HepG2 (cell line): ENCODE measurements around the gene TBCEL. TPM values are rescaled to one million over a fixed set of nuclear protein-coding genes. Genes with fewer than 3 reads are reported as not detected.

ENCODE experiments used
- ELF1 ChIP-seq: sonication (generic); formaldehyde crosslinking; IDR thresholded peaks from 2 replicates; pipeline ENCODE4 v1.4.0; 2020; ENCODE audit warnings: missing genetic modification reagents
- FOXM1 ChIP-seq: sonication (generic); formaldehyde crosslinking; IDR thresholded peaks from 2 replicates; pipeline ENCODE4 v1.5.0; 2020; ENCODE audit warnings: missing genetic modification reagents
- KDM4B ChIP-seq: sonication (generic); formaldehyde crosslinking; IDR thresholded peaks from 2 replicates; pipeline ENCODE4 v1.4.0; 2020; ENCODE audit warnings: missing genetic modification reagents
- MAFF ChIP-seq: IDR thresholded peaks from 2 replicates; pipeline ENCODE4 v1.6.1; 2011; ENCODE audit warnings: low read depth, low read length, improper control_type of control experiment
- MYNN ChIP-seq: sonication (generic); formaldehyde crosslinking; IDR thresholded peaks from 2 replicates; pipeline ENCODE4 v1.4.0; 2020; ENCODE audit warnings: mild to moderate bottlenecking, low read depth, missing genetic modification reagents
- NFKB2 ChIP-seq: sonication (generic); formaldehyde crosslinking; IDR thresholded peaks from 2 replicates; pipeline ENCODE4 v1.4.0; 2020; ENCODE audit warnings: missing genetic modification reagents, borderline replicate concordance
- PAX8 ChIP-seq: sonication (generic); formaldehyde crosslinking; IDR thresholded peaks from 2 replicates; pipeline ENCODE4 v1.8.0; 2022; ENCODE audit warnings: mild to moderate bottlenecking, missing genetic modification reagents, borderline replicate concordance
- POGZ ChIP-seq: sonication (generic); formaldehyde crosslinking; IDR thresholded peaks from 2 replicates; pipeline ENCODE4 v1.4.0; 2020; ENCODE audit warnings: mild to moderate bottlenecking, missing genetic modification reagents
- RARG ChIP-seq: sonication (generic); formaldehyde crosslinking; IDR thresholded peaks from 2 replicates; pipeline ENCODE4 v1.4.0; 2020; ENCODE audit warnings: low read depth, mild to moderate bottlenecking, missing genetic modification reagents
- STAT5B ChIP-seq: sonication (generic); formaldehyde crosslinking; IDR thresholded peaks from 2 replicates; pipeline ENCODE4 v1.4.0; 2020; ENCODE audit warnings: missing genetic modification reagents
- TFDP2 ChIP-seq: sonication (generic); formaldehyde crosslinking; IDR thresholded peaks from 2 replicates; pipeline ENCODE4 v1.4.0; 2020; ENCODE audit warnings: missing genetic modification reagents
- TIGD3 ChIP-seq: sonication (generic); formaldehyde crosslinking; IDR thresholded peaks from 2 replicates; pipeline ENCODE4 v1.5.1; 2020; ENCODE audit warnings: mild to moderate bottlenecking, missing genetic modification reagents, borderline replicate concordance
- U2AF1 ChIP-seq: fragments of 200-400 bp; formaldehyde crosslinking; optimal IDR thresholded peaks from 2 replicates; pipeline ENCODE3; 2017; ENCODE audit warnings: mild to moderate bottlenecking, low read depth, low read length
- ZMYM4 ChIP-seq: sonication (generic); formaldehyde crosslinking; IDR thresholded peaks from 2 replicates; pipeline ENCODE4 v1.8.1; 2023; ENCODE audit warnings: mild to moderate bottlenecking, missing genetic modification reagents
- ZNF550 ChIP-seq: sonication (generic); formaldehyde crosslinking; IDR thresholded peaks from 2 replicates; pipeline ENCODE4 v1.4.0; 2020; ENCODE audit warnings: mild to moderate bottlenecking, missing genetic modification reagents, borderline replicate concordance
- ZSCAN12 ChIP-seq: sonication (generic); formaldehyde crosslinking; IDR thresholded peaks from 2 replicates; pipeline ENCODE4 v1.9.0; 2021; ENCODE audit warnings: mild to moderate bottlenecking, missing genetic modification reagents
- polyA plus RNA-seq, 8 experiments: library from polyadenylated mRNA; depleted of rRNA in 3 of 8; stranded (reverse) in 7 of 8; unstranded in 1 of 8; fragments of >200 nt; fragmentation: Illumina TruSeq in 4 of 8; extraction: Trizol in 4 of 8; gene quantifications; 2 replicates each; pipeline versions ENCODE4 v1.2.1 to v1.2.3, GENCODE V29; 2011 to 2016; ENCODE audit warnings: low read depth in 4 of 8, missing spikeins in 1 of 8, mixed read lengths in 1 of 8; ENCODE audit not compliant: insufficient read depth in 1 of 8
- total RNA-seq, 5 experiments: library from RNA; depleted of rRNA; stranded (reverse); fragments of >200 nt; fragmentation: Illumina TruSeq; extraction: Trizol; gene quantifications; 2 replicates each; pipeline ENCODE4 v1.2.3, GENCODE V29; 2016; ENCODE audit warnings: low read depth in 1 of 5
- TF ChIP-seq, protein P1 (sequence below): sonication (generic); formaldehyde crosslinking; IDR thresholded peaks from 2 replicates; pipeline ENCODE4 v1.5.0; 2020; ENCODE audit warnings: mild to moderate bottlenecking, missing genetic modification reagents, borderline replicate concordance
- TF ChIP-seq, protein P2 (sequence below): sonication (generic); formaldehyde crosslinking; IDR thresholded peaks from 2 replicates; pipeline ENCODE4 v1.4.0; 2020; ENCODE audit warnings: missing genetic modification reagents, borderline replicate concordance
- TF ChIP-seq, protein P3 (sequence below): sonication (generic); formaldehyde crosslinking; IDR thresholded peaks from 2 replicates; pipeline ENCODE4 v1.8.0; 2022; ENCODE audit warnings: mild to moderate bottlenecking, missing genetic modification reagents, moderate library complexity

TBCEL gene
- total and polyA plus RNA-seq, 2 of the 13 experiments (the other 11 are each of a cell fraction or from before 2014, with no cell fraction given), result 6.1 to 12.5 TPM

DNA sequence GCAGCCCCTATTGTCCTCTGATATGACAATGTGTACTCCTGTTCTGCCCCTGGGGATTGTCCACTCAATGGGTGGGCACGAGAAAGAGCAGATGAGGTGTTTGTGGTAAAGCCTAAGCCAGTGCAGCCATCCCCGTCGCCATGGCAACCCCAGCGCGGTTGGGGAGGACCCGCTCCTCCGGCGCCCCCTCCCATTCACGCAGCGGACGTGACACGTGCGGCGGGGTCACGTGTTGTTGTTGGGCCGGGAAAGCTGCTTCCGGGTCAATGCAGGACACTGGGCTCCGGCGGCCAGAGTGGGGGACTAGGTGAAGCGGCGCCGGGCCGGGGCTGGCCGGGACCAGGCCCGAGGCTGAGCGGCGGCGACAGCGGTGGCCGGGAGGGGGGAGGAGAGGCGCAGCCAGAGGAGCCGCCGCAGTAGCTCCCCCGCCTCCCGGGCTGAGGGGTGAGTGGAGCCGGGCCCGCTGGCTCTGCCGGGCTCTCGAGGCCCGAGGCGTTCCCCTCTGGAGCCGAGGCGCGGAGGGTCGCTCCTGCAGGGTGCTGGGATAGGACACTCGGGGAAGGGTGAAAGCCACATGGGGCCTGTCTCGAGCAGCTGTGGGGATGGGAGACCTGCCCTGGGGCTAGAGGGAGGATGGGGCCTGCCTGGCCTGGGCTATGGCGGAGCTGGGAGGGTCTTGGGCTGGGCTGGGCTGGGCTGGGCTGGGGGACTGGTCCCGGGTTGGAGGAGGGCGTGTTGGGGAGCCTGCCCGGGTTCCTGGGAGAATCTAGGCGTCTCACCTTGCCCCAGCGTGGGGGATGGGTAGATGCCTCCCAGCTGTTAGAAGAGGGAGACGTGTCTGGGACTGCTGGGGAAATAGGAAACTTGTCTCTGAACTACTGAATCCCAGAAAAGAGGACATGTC lies at the start of gene TBCEL (continued):
- no peak for TF ChIP-seq TIGD3 (CRISPR knock-in tag)
- peak; percentile 89 for TF ChIP-seq POGZ
- peak; percentile 95 for TF ChIP-seq ELF1 (CRISPR knock-in tag)
- TF ChIP-seq NFKB2 (CRISPR knock-in tag), result peak; percentile 90; the same call in 1 of the 2 replicates
- TF ChIP-seq U2AF1, result no peak
- TF ChIP-seq, protein P1, sequence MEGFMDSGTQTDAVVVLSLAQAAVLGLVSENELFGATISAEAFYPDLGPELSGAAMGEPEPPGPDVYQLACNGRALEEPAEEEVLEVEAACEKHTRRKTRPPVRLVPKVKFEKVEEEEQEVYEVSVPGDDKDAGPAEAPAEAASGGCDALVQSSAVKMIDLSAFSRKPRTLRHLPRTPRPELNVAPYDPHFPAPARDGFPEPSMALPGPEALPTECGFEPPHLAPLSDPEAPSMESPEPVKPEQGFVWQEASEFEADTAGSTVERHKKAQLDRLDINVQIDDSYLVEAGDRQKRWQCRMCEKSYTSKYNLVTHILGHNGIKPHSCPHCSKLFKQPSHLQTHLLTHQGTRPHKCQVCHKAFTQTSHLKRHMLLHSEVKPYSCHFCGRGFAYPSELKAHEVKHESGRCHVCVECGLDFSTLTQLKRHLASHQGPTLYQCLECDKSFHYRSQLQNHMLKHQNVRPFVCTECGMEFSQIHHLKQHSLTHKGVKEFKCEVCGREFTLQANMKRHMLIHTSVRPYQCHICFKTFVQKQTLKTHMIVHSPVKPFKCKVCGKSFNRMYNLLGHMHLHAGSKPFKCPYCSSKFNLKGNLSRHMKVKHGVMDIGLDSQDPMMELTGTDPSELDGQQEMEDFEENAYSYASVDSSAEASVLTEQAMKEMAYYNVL (CRISPR knock-in tag), result no peak
- TF ChIP-seq ZSCAN12 (CRISPR knock-in tag), result no peak
- peak; percentile 92 for TF ChIP-seq ZMYM4 (CRISPR knock-in tag)
- TF ChIP-seq MAFF, result no peak
- no peak for TF ChIP-seq FOXM1
- no peak for TF ChIP-seq RARG (CRISPR knock-in tag)
- TF ChIP-seq PAX8 (CRISPR knock-in tag), result no peak
- TF ChIP-seq KDM4B (CRISPR knock-in tag), result no peak
- no peak for TF ChIP-seq ZNF550 (CRISPR knock-in tag)
- no peak; the same call in 1 of the 2 replicates for TF ChIP-seq TFDP2 (CRISPR knock-in tag)
- peak; percentile 85; the same call in 1 of the 2 replicates for TF ChIP-seq MYNN
- TF ChIP-seq, protein P2, sequence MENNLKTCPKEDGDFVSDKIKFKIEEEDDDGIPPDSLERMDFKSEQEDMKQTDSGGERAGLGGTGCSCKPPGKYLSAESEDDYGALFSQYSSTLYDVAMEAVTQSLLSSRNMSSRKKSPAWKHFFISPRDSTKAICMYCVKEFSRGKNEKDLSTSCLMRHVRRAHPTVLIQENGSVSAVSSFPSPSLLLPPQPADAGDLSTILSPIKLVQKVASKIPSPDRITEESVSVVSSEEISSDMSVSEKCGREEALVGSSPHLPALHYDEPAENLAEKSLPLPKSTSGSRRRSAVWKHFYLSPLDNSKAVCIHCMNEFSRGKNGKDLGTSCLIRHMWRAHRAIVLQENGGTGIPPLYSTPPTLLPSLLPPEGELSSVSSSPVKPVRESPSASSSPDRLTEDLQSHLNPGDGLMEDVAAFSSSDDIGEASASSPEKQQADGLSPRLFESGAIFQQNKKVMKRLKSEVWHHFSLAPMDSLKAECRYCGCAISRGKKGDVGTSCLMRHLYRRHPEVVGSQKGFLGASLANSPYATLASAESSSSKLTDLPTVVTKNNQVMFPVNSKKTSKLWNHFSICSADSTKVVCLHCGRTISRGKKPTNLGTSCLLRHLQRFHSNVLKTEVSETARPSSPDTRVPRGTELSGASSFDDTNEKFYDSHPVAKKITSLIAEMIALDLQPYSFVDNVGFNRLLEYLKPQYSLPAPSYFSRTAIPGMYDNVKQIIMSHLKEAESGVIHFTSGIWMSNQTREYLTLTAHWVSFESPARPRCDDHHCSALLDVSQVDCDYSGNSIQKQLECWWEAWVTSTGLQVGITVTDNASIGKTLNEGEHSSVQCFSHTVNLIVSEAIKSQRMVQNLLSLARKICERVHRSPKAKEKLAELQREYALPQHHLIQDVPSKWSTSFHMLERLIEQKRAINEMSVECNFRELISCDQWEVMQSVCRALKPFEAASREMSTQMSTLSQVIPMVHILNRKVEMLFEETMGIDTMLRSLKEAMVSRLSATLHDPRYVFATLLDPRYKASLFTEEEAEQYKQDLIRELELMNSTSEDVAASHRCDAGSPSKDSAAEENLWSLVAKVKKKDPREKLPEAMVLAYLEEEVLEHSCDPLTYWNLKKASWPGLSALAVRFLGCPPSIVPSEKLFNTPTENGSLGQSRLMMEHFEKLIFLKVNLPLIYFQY, result peak; percentile 95; the same call in 1 of the 2 replicates
- TF ChIP-seq, protein P3, sequence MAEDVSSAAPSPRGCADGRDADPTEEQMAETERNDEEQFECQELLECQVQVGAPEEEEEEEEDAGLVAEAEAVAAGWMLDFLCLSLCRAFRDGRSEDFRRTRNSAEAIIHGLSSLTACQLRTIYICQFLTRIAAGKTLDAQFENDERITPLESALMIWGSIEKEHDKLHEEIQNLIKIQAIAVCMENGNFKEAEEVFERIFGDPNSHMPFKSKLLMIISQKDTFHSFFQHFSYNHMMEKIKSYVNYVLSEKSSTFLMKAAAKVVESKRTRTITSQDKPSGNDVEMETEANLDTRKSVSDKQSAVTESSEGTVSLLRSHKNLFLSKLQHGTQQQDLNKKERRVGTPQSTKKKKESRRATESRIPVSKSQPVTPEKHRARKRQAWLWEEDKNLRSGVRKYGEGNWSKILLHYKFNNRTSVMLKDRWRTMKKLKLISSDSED, result no peak
- TF ChIP-seq STAT5B, result no peak
